Chondrocyte (in vitro differentiated cells): ENCODE data around the gene RASSF9. TPM values are rescaled to one million over a fixed set of nuclear protein-coding genes. Genes with fewer than 3 reads are reported as not detected.

ENCODE experiments used
- DNase-seq: peaks from one replicate; pipeline ENCODE4 v3.0.0; 2021; ENCODE audit warnings: mixed read lengths, low spot score
- H3K27ac Mint-ChIP-seq: one replicate; pipeline ENCODE4 v1.8.0; 2021; ENCODE audit warnings: mild to moderate bottlenecking, moderate library complexity, mixed read lengths; ENCODE audit not compliant: unreplicated experiment
- H3K27me3 Mint-ChIP-seq: 2 replicates; pipeline ENCODE4 v1.8.0; 2021; ENCODE audit warnings: low read depth, mixed read lengths
- H3K36me3 Mint-ChIP-seq: 2 replicates; pipeline ENCODE4 v1.8.0; 2021; ENCODE audit warnings: low read depth, mixed read lengths
- H3K4me1 Mint-ChIP-seq: 2 replicates; pipeline ENCODE4 v1.8.0; 2021; ENCODE audit warnings: low read depth, mild to moderate bottlenecking, mixed read lengths
- H3K4me3 Mint-ChIP-seq: one replicate; pipeline ENCODE4 v1.8.0; 2021; ENCODE audit warnings: mild to moderate bottlenecking, moderate library complexity, mixed read lengths; ENCODE audit not compliant: unreplicated experiment
- H3K9me3 Mint-ChIP-seq: 2 replicates; pipeline ENCODE4 v1.8.0; 2021; ENCODE audit warnings: low read depth, mixed read lengths
- CTCF ChIP-seq: fragments of 200-600 bp; sonication (generic); IDR thresholded peaks from 2 replicates; pipeline ENCODE4 v1.5.0; 2021; ENCODE audit warnings: antibody characterized with exemption, mild to moderate bottlenecking, moderate library complexity
- total RNA-seq: library from RNA; stranded (reverse); gene quantifications from 3 replicates; pipeline ENCODE4 v1.2.1, GENCODE V29; 2021

RASSF9 gene
- total RNA-seq, 1 donor from 2014 or later: 0.47 TPM

- no peak overlapping the region for H3K27ac Mint-ChIP-seq
- TF ChIP-seq CTCF: no peak
- no peaks in the 10 kb centered on the region for H3K4me1 Mint-ChIP-seq
- no peak for DNase-seq
- peaks cover 14% of the 10 kb centered on the region for H3K27me3 Mint-ChIP-seq
- no peaks in the 10 kb centered on the region for H3K9me3 Mint-ChIP-seq
- no peak overlapping the region for H3K4me3 Mint-ChIP-seq
- H3K36me3 Mint-ChIP-seq: no peaks in the 10 kb centered on the region
Measured at GRCh38 chr12:85843606-85844310, 7.5 kb upstream of the RASSF9 start.

GRCh38 chr12:85835426-85836196 lies 598 bp downstream of the RASSF9 start:
- peak overlapping the region; percentile 63 for H3K4me3 Mint-ChIP-seq
- peaks cover 21% of the 10 kb centered on the region for H3K4me1 Mint-ChIP-seq
- no peak for TF ChIP-seq CTCF
- H3K36me3 Mint-ChIP-seq: no peaks in the 10 kb centered on the region
- H3K27me3 Mint-ChIP-seq: peaks cover 6% of the 10 kb centered on the region
- peak overlapping the region; percentile 32 for H3K27ac Mint-ChIP-seq
- H3K9me3 Mint-ChIP-seq: no peaks in the 10 kb centered on the region
- no peak for DNase-seq

GRCh38 chr12:85834378-85834777 lies 1.8 kb downstream of the RASSF9 start:
- peaks cover 24% of the 10 kb centered on the region for H3K4me1 Mint-ChIP-seq

GRCh38 chr12:85833579-85833978 lies 2.6 kb downstream of the RASSF9 start:
- Mint-ChIP-seq H3K4me3 (no peak overlapping the region), H3K27me3 (peaks cover 2% of the 10 kb centered on the region), H3K9me3 (peaks cover 3% of the 10 kb centered on the region), H3K4me1 (peaks cover 25% of the 10 kb centered on the region), H3K27ac (no peak overlapping the region), H3K36me3 (no peaks in the 10 kb centered on the region)
- no peak for DNase-seq
- TF ChIP-seq CTCF: no peak

More at GRCh38 chr12:85834378-85834777, 1.8 kb downstream of the RASSF9 start:
- H3K27ac Mint-ChIP-seq: no peak overlapping the region
- no peaks in the 10 kb centered on the region for H3K36me3 Mint-ChIP-seq
- H3K4me3 Mint-ChIP-seq: no peak overlapping the region
- H3K9me3 Mint-ChIP-seq: peaks cover 3% of the 10 kb centered on the region
- no peak for DNase-seq
- TF ChIP-seq CTCF: no peak
- peaks cover 2% of the 10 kb centered on the region for H3K27me3 Mint-ChIP-seq

- H3K4me1 Mint-ChIP-seq: peaks cover 23% of the 10 kb centered on the region
- H3K27ac Mint-ChIP-seq: no peak overlapping the region
- H3K9me3 Mint-ChIP-seq: peaks cover 3% of the 10 kb centered on the region
- TF ChIP-seq CTCF: no peak
- no peaks in the 10 kb centered on the region for H3K36me3 Mint-ChIP-seq
- no peak for DNase-seq
- no peaks in the 10 kb centered on the region for H3K27me3 Mint-ChIP-seq
- H3K4me3 Mint-ChIP-seq: no peak overlapping the region
Measured at GRCh38 chr12:85831327-85831990, 4.8 kb downstream of the RASSF9 start.
